ENCODE measurements around the gene HLA-DOA.

HLA-DOA gene

DNA sequence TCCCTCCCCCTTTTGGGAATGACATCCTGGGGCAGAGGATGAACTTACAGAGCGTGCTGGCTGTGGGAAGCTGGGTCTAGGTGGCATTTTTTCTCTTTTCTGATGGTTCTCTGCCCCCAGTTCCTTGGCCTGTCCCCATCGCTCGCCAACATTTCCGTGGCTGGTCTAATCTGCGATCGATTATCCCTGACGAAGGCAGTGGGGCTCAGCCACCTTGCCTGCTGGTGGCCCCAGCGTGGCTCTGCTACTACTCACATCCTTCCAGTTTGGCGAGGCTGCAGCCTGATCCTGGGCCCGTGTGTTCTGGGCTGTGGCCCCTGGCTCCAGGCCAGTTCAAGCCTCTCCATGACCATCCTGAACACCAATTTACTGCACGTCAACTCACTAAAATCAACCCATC, 6.4 kb upstream of the HLA-DOA start:
- DNase-seq = no peak

GRCh38 chr6:33014841-33015634, 5.6 kb upstream of the HLA-DOA start:
- DNase-seq = peak in 1 of 2 experiments; percentile 34

DNA sequence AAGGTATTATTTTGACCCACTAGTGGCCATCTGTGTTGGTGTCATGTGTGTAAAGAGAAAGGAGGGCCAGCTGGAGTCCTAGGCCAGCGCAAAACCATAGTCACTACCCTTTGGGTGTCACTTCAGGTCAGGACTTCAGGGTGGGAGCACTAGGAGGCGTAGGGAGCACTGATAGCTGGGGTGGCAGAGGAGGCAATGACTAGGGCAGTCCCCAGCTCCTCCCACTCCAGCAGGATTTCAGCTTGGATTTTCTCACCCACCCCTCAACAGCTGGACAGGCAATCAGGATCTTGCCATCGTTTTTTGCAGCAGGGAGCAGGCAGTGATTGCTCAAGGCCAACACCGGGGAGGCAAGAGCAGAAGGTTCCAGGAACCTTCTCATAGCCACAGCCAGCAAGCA, 4.2 kb upstream of the HLA-DOA start:
- DNase-seq = no peak

GRCh38 chr6:33010356-33010755, 965 bp upstream of the HLA-DOA start:
- DNase-seq = no peak

GRCh38 chr6:33007831-33008400, 1.5 kb downstream of the HLA-DOA start:
- DNase-seq = no peak

- no peak for DNase-seq
These were observed 4.5 kb downstream of the HLA-DOA start for GRCh38 chr6:33004940-33005339.

- no peak for DNase-seq
These were observed 7.7 kb downstream of the HLA-DOA start for GRCh38 chr6:33001685-33002084.

DNA sequence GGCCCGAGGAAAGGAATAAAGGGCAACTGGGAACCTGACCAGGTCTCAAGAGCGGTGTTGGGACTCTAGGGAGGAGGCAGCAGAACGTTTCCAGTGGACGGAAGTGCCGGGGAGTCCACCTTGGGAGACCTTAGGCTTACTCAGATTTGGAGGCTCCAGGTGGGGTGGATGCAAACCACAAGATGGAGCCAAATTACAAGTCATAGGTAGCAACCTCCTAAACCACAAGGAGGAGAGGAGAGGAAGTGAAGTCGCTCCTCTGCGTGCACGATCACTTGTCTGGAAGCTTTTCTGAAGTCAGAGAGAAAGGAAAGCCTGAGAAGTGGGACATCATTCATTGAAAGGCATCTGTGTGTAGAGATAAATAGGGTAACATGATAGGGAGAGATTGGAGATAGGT, 9.3 kb downstream of the HLA-DOA start:
- DNase-seq = no peak

GRCh38 chr6:32995448-32995847, 13.9 kb downstream of the HLA-DOA start:
- DNase-seq = no peak

DNA sequence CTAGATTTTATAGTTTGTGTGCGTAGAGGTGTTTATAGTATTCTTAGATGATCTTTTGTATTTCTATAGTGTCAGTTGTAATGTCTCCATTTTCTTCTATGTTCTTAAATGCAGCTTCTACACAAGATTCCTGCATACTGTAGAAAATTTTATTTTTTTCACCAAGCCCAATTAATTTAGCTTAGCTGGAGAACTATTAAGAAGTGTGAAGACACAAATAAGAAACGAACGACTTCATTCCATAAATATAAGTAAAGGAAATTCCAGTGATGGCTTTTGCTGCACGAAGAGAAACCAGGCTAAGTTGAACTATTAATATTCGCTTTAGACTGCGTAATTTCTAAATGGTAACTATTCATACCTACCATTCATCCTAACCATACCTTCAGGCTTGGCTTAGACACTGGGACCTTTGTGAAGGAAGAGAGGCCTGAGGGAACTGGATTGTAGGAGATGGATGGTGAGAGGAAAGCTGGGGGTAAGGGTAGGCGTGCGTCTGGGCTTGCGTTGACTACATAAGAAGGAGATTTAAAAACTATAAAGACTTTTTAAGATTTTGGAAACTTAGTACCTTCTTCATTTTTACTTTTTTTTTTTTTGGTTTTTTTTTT, 15.9 kb downstream of the HLA-DOA start:
- DNase-seq = no peak

DNA sequence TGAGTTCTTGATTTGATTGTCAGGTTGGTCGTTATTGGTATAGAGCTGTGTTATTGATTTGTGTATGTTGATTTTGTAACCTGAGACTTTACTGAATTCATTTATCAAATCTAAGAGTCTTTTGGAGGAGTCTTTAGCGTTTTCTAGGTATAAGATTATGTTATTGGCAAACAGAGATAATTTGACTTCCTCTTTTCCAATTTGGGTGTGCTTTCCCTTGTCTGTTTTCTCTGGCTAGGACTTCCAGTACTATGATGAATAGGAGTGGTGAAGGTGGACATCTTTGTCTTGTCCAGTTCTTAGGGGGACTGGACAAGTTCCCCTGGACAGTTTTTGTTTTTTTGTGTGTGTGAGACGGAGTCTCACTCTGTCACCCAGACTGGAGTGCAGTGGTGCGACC, 17.4 kb downstream of the HLA-DOA start:
- no peak for DNase-seq

- no peak for DNase-seq
These were observed 20.0 kb downstream of the HLA-DOA start for GRCh38 chr6:32989368-32989767.

DNA sequence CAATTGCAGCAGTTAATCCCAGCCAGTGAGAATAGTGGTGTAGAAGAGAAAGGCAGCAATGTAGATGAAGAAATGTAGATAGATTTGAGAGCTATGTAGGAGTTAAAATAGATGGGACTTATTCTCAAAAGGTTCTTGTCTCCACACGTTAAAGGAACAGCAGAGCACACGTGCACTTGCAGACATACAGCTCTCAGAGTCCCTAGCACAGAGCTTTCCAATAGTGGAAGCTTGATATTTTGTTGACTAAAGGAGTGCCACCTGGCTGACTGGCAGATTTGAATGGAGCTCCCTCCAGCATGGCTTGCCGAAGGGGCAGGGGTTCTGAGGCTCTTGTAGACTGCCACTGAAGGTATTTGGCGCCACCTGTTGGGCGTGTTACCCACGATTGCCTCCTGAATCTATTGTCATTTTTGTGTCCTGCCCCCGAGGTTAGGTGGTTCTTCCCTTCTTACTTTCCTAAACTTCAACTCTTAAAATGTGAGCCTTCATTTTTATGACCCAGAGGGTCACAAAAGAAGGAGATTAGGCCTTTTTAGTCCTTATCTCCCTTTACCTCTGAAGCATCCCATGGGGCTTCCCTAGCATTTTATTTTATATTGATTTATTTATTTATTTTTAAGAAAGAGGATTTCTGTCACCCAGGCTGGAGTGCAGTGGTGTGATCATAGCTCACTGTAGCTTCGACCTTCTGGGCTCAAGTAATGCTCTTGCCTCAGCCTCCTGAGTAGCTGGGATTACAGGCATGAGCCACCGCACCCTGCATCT, 24.6 kb downstream of the HLA-DOA start:
- DNase-seq = peak; percentile 94 to 95

DNA sequence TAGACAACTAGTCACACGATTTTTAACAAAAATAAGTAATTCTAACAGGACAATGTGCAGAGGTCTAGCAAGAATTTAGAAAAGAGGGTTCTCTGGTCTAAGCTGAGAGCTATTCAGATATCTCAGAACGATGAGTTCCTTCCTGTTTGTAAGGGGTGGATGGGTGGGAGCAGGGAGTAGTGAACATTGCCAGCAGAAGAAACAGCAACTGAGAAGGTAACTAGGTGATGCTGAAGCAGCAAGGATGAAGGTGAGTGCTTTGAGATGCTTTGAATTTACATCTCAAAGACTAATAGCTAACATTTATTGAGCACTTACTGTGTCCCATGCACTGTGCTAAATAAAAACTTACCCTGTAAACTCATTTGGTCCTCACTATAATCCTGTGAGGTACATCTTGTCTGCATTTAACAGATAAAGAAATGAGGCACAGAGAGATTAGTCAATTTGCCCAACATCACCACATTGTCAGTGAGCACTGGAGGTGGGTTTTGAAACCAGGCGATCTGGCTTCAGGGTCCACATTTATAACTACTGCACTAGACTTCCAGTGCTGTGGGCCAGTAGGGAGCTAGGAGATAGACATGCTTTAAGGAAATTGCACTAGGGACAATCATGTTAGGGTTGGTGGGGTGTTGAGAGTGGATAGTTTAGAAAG, 25.3 kb downstream of the HLA-DOA start:
- no peak for DNase-seq

- DNase-seq = no peak
These were observed 25.9 kb downstream of the HLA-DOA start for GRCh38 chr6:32983493-32983848.

- DNase-seq = no peak
These were observed 26.5 kb downstream of the HLA-DOA start for GRCh38 chr6:32982702-32983492.

DNA sequence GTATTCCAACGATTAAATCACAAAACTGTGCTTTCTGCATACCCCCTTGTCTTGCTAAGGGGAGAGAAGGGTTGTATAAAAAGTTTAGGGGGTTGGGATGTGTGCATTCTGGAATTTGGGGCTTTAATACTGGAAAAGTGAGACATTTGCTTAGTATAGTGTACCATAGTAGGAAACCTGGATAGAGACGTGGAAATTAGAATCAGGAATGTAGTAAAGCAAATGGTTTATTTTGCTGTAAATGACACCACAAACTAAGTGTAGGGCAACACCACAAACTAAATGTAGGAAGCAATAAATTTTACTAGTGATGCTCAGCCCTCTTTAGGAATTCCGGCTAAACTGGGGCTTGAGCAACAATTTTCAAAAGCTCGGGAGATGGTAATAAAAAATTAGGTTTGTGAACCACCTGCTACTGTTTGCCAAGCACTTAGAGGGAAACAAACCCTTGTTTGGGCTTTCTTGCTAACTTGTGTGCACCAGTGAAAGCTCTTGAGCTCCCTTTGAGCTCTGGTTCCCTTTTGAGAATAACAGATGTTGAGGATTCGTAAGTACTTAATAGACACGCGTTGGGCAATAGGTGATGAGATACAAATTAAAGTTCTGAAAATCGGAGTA, 27.2 kb downstream of the HLA-DOA start:
- no peak for DNase-seq

DNA sequence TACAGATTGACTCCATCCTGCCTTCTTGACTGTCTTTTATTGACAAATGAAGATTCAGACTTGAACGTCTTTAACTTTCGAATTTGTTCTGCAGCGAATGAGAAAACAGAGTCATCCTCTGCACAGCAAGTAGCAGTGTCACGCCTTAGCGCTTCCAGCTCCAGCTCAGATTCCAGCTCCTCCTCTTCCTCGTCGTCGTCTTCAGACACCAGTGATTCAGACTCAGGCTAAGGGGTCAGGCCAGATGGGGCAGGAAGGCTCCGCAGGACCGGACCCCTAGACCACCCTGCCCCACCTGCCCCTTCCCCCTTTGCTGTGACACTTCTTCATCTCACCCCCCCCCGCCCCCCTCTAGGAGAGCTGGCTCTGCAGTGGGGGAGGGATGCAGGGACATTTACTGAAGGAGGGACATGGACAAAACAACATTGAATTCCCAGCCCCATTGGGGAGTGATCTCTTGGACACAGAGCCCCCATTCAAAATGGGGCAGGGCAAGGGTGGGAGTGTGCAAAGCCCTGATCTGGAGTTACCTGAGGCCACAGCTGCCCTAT, 28.8 kb downstream of the HLA-DOA start:
- DNase-seq = no peak

DNA sequence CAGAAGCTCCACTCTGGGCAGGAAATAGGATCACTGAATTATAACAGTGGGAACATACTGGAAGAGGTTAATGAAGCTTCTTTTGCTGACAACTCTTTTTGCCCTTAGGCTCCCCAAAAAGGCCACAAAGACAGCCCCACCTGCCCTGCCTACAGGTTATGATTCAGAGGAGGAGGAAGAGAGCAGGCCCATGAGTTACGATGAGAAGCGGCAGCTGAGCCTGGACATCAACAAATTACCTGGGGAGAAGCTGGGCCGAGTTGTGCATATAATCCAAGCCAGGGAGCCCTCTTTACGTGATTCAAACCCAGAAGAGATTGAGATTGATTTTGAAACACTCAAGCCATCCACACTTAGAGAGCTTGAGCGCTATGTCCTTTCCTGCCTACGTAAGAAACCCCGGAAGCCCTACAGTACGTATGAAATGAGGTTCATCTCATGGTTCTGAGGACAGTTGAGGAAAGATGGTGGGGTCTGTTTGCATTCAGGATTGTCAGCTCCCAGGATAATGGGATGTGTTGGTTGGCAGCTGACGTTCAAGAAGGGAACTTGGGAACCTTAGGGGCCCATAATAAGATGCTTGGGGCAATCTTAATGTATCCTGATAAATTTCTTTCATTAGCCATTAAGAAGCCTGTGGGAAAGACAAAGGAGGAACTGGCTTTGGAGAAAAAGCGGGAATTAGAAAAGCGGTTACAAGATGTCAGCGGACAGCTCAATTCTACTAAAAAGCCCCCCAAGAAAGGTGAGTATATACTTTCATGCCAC, 29.5 kb downstream of the HLA-DOA start:
- no peak for DNase-seq

DNA sequence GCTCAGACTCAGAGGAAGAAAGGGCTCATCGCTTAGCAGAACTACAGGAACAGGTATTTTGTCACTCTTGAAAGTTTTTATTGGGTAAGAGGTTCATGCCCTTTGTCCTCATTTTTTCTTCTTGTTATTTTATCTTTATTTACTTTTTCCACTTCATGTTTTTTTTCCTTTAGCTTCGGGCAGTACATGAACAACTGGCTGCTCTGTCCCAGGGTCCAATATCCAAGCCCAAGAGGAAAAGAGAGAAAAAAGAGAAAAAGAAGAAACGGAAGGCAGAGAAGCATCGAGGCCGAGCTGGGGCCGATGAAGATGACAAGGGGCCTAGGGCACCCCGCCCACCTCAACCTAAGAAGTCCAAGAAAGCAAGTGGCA, 31.5 kb downstream of the HLA-DOA start:
- no peak for DNase-seq
